HPDE6-E6E7 (cell line): Measurements from ENCODE around the gene RHBDL1.

Experiments
- DNase-seq: peaks from one replicate; pipeline ENCODE4 v3.0.0; 2011; ENCODE audit warnings: missing footprints; ENCODE audit errors: extremely low spot score

The RHBDL1 gene

DNA sequence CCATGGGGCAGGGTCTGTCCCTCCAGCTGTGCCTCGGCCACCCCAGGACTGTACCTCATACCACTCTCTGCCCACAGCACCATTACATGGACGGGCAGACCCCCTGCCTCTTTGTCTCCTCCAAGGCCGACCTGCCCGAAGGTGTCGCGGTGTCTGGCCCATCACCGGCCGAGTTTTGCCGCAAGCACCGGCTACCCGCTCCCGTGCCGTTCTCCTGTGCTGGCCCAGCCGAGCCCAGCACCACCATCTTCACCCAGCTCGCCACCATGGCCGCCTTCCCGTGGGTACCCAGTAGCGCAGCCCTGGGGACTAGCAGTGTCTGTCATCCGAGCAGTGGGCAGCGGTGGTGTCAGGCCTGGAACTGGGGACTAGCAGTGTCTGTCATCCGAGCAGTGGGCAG, 2.6 kb upstream of the RHBDL1 start:
- DNase-seq = no peak

DNA sequence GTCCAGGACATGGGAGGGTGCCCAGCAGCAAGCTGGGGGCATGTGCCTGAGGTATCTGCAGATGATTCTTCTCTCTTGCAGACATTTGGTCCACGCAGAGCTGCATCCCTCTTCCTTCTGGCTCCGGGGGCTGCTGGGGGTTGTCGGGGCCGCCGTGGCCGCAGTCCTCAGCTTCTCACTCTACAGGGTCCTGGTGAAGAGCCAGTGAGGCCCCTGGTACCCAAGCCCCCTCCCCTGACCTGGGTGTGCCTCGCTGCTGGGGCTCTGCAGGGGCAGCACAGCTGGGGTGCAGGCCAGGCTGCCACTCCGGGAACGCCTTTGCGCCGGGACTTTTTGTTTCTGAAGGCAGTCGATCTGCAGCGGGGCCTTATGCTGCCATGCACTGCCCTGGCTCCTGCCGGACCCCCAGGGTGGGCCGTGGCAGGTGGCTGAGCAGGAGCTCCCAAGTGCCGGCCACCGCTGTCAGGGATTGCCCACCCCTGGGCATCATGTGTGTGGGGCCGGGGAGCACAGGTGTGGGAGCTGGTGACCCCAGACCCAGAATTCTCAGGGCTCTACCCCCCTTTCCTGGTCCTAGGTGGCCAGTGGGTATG, 2.0 kb upstream of the RHBDL1 start:
- no peak for DNase-seq

DNA sequence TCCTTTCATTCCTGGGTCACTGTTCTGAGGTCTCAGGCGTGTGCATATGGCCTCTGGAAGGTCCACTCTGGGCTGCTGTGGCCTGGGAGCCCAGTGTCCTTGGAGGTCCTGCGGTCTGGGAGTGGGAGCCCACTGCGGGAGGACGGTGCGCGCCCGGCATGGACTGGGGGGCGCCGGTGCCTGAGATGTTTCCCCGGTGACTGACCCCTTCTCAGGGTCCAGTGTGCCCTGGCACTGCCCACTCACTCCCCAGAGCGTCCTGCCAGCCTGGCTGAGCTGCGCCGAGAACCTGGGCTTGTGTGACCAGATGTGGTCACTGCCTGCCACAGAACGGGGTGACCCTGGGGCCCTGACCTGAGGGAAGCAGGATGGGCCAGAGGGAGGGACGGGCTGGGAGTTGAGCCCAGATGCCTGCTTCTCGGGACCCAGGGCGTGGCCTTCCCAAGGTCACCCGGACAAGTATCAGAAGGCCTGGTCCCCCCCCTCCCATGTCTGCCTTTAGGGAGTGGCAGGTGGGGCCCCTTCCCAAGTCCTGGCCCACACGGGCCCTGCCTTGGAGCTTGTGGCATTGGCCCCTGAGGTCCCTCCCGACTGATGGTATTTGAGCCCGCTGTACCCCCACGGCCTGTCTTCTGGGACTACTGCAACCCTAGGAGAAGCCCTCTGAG, 1.1 kb upstream of the RHBDL1 start:
- DNase-seq = no peak

DNA sequence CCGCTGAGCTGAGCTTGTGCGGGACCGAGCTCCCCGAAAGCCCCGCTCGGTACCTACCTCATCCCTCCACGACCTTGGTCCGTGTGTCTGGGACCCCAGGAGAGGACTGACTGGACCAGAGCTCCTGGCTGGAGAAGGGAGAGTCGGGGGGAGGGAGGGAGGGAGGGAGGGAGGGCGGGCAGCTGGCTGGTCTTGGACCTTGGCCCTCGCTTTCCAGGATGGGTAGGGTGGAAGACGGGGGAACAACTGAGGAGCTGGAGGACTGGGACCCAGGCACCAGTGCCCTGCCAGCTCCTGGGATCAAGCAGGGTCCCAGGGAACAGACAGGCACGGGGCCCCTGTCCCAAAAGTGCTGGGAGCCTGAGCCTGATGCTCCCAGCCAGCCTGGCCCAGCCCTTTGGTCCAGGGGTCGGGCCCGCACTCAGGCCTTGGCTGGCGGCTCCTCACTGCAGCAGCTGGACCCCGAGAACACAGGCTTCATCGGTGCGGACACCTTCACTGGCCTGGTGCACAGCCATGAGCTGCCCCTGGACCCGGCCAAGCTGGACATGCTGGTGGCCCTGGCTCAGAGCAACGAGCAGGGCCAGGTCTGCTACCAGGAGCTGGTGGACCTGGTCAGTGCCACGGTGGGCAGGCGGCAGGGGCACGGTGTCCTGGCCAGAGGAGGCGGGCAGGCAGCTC, 553 bp downstream of the RHBDL1 start:
- DNase-seq = no peak

DNA sequence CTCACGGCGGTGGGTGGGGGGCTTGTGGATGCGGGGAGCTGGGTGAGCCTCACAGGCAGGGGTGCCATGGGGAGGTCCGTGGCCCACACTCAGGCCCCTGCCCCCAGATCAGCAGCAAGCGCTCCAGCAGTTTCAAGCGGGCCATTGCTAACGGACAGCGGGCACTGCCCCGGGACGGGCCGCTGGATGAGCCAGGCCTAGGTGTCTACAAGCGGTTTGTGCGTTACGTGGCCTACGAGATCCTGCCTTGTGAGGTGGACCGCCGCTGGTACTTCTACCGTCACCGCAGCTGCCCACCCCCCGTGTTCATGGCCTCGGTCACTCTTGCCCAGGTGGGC, 1.1 kb downstream of the RHBDL1 start:
- no peak for DNase-seq

DNA sequence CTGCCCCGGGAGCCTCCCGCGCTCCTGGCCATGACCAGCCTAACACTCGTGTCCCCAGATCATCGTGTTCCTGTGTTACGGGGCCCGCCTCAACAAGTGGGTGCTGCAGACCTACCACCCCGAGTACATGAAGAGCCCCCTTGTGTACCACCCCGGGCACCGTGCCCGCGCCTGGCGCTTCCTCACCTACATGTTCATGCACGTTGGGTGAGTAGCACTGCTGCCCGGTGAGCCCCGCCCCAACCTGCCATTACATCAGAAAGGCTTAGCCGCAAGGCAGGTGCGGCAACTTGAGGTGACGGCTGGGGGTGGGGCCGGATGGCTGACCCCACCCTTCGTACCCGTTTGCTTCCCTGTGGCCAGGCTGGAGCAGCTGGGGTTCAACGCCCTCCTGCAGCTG, 1.4 kb downstream of the RHBDL1 start:
- DNase-seq = peak; percentile 91

DNA sequence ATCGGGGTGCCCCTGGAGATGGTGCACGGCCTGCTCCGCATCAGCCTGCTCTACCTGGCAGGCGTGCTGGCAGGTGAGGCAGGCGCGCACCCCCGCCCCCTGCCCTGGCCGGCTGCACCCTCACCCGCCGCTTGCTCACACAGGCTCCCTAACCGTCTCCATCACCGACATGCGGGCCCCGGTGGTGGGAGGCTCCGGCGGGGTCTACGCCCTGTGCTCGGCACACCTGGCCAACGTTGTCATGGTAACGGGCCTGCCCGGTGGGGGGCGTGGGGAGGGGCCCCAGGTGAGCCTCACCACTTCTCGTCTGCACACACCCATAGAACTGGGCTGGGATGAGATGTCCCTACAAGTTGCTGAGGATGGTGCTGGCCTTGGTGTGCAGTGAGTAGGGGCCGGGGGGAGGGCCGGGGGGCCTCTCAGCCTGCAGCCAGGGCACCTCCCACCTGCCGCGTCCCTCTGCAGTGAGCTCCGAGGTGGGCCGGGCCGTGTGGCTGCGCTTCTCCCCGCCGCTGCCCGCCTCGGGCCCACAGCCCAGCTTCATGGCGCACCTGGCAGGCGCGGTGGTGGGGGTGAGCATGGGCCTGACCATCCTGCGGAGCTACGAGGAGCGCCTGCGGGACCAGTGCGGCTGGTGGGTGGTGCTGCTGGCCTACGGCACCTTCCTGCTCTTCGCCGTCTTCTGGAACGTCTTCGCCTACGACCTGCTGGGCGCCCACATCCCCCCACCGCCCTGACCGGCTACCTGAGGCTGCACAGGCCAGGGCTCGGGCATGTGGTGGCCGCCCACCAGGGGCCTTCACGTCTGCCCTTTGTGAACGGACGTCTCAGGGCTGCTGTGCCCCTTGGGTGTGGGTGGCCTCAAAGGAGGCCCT, 2.1 kb downstream of the RHBDL1 start:
- no peak for DNase-seq

DNA sequence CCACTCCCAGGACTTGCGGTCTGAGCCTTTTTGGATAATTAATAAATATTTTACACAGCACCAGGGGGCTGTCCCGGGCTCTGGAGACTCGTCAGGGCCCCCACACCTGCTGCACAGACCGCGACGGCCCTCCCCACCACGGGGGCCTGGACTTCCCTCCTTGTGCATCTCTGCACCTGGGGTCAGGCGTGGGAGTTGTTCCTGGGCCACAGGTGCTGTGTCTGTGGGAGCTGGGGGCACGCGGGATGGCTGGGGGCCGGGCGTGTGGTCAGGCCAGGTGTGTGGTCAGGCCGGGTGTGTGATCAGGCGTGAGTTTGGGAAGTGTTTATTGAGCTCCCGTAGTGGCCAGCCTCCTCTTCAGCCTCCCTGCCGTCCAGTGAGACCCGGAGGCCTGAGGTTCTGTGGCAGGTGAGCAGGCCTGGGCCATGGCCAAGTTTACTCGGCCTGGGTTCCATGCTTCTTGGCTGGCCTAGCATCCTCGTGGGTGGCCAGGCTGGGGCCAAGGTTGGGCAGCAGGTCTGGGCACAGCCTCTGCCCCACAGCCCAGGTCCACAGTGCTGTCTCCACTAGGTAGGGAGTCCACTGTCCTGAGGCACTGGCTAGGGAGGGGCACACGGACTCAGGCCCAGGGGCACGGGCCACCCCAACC, 2.9 kb downstream of the RHBDL1 start:
- DNase-seq = no peak

DNA sequence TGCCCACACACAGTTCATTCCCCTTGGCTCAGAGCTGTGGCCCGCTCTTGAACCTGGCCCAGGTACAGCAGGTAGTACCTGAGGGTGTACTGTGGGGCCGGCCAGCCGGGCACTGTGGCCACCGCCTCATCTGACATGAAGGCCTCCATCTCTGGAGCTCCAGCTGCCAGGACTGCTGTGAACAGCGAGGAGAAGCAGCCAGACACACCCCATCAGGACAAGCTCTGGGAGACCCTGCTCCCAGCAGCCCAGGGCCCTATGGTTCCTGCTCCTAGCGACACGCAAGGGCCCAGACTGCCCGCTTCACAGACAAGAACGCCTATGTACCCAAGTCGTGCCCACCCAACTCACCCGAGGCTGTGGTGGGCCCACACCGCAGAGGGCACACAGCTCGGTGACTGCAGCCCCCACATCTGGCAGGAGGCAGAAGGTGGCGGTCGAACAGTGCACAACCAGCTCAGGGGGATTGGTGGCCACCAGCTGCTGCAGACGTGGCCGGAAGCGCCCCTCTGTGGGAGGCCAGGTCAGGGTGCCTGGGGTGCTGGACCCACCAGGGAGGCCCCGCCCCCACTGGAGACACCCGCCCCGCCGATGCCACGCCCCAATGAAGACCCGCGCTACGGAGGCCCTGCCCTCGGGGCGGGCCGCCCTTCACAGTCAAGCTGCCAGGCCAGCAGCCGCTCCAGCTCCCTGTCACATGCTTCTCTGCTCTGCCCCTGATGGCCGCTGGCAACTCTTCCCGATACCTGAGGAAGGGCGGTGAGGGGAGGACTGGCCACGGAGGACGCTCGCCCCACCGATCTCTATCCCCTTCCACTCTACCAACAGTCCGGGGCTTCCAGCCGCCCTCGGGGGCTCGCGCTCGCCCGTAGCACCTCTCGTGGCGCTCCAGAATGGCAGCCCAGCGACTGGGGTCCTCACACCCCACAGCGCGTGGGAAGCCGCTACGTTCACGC, 3.7 kb downstream of the RHBDL1 start:
- no peak for DNase-seq

DNA sequence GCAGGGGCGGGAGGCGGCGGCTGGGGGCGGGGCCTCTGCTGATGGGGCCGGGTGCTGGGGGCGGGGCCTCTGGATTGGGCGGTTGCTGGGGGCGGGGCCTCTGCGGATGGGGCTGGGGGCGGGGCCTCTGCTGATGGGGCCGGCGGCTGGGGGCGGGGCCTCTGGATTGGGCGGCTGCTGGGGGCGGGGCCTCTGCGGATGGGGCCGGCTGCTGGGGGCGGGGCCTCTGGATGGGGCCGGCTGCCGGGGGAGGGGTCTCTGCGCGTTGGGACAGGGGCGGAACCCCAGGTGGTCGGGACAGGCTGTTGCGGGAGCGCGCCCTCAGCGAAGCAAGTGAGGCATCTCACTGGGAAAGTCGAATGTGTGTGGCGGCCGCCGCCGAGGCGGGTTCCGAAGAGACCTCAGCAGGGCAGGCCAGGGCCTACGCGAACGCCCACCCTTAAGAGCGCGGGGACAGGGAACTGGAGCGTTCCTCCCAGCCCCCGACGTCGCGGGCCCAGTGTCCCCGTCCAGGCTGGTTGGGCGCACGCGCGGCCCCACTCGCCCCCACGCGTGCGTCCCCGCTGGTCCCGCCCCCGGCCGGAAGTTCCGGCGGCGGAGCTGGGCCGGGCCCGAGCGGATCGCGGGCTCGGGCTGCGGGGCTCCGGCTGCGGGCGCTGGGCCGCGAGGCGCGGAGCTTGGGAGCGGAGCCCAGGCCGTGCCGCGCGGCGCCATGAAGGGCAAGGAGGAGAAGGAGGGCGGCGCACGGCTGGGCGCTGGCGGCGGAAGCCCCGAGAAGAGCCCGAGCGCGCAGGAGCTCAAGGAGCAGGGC, 4.5 kb downstream of the RHBDL1 start, which contains the start of gene STUB1:
STUB1 (plus strand) TSS at position 597 of the 811 bp plus-strand sequence; CDS start at position 713, 116 bp downstream.
- DNase-seq = peak; percentile 76

DNA sequence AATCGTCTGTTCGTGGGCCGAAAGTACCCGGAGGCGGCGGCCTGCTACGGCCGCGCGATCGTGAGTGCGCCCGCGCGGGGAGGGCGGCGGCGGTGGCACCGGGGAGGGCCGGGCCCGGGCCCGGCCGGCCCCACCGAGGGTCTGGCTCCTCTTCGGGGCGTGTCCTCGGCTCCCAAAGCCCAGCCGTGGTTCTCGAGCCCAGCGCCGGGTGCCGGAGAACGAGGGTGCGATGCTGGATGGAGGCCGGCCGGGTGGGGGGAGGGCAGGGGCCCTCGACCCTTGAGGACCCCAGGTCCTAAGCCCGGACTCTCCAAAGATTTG, 5.1 kb downstream of the RHBDL1 start:
- DNase-seq = no peak

DNA sequence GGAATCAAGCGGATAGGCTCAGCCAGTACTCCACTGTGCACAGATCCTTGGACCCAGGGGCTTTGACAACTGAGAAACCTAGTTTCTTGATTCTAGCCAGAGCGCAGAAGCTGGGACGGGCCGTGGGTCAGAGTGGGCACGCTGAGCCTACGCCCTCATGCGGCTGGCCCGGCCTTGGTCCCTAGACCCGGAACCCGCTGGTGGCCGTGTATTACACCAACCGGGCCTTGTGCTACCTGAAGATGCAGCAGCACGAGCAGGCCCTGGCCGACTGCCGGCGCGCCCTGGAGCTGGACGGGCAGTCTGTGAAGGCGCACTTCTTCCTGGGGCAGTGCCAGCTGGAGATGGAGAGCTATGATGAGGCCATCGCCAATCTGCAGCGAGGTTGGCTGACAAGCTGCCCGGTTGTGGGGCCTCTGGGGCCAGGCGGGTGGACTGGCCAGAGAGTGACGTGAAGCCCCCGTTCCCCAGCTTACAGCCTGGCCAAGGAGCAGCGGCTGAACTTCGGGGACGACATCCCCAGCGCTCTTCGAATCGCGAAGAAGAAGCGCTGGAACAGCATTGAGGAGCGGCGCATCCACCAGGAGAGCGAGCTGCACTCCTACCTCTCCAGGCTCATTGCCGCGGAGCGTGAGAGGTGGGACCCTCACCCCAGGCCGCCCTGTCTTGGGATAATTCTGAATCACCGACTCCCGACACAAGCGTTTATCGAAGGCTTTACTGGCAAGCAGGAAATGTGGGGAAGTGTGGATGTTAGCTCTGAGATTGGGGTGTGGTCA, 5.7 kb downstream of the RHBDL1 start:
- DNase-seq = no peak

DNA sequence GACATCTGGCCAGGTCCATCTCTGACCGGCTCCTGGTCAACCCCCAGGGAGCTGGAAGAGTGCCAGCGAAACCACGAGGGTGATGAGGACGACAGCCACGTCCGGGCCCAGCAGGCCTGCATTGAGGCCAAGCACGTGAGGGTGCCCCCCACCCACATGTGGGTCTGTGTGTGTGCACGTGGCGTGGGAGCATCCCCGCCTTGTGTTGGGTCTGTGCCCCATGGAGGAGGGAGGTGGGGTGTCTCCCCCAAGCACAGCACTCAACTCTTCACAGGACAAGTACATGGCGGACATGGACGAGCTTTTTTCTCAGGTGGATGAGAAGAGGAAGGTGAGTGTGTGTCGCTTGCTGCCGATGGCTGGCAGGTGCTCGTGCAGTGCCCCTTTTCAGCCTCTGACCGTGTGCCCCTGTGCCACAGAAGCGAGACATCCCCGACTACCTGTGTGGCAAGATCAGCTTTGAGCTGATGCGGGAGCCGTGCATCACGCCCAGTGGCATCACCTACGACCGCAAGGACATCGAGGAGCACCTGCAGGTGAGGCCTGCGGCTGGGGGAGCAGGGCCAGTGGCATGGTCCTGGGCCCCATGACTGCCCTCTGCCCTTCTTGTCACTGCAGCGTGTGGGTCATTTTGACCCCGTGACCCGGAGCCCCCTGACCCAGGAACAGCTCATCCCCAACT, 6.4 kb downstream of the RHBDL1 start:
- DNase-seq = no peak

DNA sequence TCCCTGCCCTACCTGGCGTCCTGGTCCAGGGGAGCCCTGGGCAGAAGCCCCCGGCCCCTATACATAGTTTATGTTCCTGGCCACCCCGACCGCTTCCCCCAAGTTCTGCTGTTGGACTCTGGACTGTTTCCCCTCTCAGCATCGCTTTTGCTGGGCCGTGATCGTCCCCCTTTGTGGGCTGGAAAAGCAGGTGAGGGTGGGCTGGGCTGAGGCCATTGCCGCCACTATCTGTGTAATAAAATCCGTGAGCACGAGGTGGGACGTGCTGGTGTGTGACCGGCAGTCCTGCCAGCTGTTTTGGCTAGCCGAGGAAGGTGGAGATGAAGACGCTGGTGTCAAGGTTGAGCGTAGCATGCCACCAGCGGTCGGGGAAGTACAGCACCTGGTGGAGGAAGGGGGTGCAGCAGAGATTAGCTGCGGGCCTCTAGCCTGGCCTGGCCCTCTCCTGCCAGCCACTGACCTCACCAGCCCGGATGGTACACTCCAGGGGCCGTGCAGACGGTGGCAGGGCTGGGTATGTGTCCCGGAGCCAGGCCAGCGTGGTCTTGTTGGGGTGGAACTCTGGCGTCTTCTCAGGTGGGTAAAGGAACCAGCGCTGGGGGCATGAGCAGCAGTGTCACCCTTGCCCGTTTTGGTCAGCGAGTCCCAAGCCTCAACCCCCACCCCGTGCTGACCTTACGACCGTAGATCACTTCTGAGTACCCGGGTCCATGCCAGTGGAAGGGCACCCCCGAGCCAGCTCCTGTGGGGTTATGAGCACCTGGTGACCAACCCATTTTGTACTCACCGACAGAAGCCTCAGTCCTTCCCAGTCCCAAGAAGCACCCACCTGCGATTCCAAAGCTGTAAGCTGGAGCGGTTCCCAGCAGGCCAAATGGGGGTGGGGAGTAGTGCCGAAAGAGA, 7.3 kb downstream of the RHBDL1 start:
- DNase-seq = no peak

DNA sequence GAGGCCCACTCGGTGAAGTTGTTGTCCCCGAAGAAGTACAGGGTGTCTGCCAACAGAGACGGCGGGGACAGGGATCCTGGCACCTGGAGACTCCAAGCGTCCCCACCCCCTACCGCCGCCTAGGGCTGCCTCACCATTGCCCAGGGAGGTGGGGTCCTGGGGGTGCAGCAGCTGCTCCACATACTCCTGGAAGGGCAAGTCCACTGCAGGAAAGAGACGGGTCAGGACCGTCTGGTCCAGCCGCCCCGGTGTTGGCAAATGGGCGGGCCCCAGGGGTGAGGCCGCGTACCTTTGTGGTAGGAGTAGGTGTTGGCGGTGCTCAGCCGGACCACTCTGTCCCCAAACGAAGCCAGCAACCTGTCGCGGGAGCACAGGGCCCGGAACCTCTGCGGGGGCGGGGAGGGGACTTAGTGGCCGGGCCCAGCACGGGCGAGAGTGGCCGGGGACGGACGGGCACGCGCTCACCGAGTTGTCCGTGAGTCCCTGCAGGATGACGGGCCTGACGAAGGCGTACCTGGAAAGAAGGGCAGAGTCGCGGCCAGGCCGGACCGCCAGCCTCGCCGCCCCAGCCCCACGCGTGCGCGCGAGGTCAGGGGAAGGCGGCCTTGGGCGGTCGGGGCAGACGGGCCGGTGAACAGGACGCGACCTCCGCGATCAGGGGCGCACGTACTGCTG, 8.1 kb downstream of the RHBDL1 start:
- DNase-seq = no peak

DNA sequence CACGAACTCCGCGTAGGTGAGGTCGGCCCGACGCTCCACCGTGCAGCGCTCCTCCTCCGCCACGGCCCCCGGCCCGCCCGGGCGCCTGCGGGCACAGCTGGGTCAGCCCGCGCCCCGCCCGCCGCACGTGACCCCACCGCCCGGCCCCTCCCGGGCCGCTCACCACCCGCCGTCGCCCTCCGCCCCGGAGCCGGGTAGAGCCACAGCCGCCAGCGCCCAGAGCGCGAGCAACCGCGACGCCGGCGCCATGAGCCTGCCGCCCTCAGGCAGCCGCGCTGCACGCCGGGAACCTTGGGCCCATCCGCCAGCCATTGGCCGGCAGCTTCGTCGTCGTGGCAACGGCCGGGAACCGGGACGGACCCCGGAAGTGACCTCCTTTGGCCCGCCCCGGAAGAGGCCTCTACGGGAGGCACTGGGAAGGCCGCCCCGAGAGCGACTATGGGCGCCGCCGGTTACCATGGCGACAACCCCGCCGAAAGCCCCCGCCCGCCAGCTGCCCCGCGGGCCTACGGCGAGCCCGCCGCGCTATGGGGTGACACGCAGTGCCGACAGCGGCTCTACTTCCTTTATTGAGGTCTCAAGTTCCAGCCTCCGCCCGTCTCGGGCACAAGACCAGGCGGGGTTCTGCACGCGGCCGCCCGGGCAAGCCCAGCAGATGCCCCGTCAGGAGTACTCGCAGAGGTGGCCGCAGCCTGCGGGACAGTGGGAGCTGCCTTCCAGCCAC, 8.8 kb downstream of the RHBDL1 start, which contains the start of gene JMJD8:
JMJD8 (minus strand) TSS at position 264 of the 724 bp plus-strand sequence; CDS start at position 249, 15 bp downstream.
- DNase-seq = peak; percentile 92
